Endothelial cell of umbilical vein (primary cell): ENCODE data around the gene GALNT9.

Experiments
- CTCF ChIP-seq, 2 donors: IDR thresholded peaks; 1 replicate in 1 of 2; 2 replicates in 1 of 2; pipeline ENCODE4 v1.5.1; 2011; ENCODE audit warnings: low read length in 2 of 2, mild to moderate bottlenecking in 2 of 2, moderate library complexity in 2 of 2, control low read depth in 1 of 2, inconsistent platforms in 1 of 2, low read depth in 1 of 2; ENCODE audit not compliant: insufficient read depth in 1 of 2; ENCODE audit errors: extremely low read depth in 1 of 2
- POLR2AphosphoS5 ChIP-seq: IDR thresholded peaks from 2 replicates; pipeline ENCODE4 v1.6.1; 2012; ENCODE audit warnings: low read depth, mild to moderate bottlenecking, control low read depth, low read length, moderate library complexity; ENCODE audit not compliant: insufficient read depth

DNA sequence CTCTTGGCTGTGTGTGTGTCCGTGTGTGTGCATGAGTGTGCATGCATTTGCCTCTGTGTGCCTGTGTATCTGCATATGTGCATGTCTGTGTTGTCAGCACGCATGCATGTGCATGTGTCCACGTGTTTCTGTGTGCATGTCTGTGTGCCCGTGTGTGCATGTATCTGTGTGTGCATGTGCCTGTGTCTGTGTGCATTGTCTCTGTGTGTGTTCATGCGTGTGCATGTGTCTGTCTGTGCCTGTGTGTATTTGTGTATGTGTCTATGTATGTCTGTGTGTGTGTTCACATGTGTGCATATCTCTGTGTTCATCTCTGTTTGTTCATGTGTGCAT lies 1.1 kb upstream of the GALNT9 start:
- TF ChIP-seq CTCF (IDR thresholded peaks at IDR 0.05; ENCODE audit: extremely low read depth in 1 of 2, insufficient read depth in 1 of 2, low read depth in 1 of 2, low read length in 2 of 2): no peak
- TF ChIP-seq POLR2AphosphoS5: no peak
